ENCODE measurements around the gene VEPH1.
A peak's percentile ranks its signal among the peaks of the same experiment; 100 is the strongest.

VEPH1 gene

DNA sequence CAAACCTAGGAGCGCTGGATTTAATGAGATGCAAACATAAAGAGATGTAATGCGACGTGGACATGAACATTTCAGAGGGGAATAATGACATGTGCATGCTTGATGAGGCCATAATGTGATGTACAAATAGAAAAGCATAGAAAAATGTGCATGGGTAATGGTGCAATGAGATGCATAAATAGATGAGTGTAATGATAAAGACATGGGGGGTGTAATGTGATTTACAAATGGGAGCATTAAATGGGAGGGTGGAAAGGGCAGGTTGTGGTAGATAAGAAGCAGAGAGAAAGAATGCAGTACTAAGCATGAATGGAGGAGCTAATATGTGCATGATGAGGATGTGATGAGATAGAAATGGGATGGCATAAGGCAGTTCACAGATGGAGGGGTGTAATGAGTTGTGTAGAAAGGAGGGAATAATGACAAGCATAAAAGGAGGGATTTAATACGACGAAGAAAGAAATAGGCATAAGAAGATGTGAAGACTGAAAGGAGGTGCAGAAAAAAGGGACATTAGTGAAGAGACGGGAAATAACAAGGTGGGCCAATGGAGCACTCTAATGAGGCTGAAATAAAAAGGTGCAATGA lies 205.8 kb downstream of the VEPH1 start:
- no peak overlapping the region for H3K4me3 ChIP-seq (ENCODE audit: low read depth, low read length)

DNA sequence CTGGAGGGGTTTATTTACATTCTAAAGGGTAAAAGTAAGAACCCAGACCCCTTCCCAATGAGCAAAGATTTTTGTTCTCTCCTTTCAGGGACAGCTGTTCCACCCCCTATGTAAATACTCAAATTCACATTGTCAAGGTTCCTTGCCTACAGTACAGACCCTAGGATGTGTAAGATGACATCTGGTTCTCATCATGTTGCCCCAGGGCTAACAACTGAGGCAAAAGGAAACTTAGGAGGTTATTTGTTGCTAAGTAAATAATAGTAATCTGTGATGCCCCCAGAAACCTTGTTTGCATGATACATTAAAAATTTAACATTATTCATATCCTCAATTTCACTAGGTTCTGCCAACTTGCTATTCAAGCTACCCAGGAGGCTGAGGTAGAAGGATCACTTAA lies 208.3 kb downstream of the VEPH1 start:
- no peak for DNase-seq (ENCODE audit: low read depth)
- no peak overlapping the region for H3K4me3 ChIP-seq (ENCODE audit: low read depth, low read length)
- TF ChIP-seq, protein P1, sequence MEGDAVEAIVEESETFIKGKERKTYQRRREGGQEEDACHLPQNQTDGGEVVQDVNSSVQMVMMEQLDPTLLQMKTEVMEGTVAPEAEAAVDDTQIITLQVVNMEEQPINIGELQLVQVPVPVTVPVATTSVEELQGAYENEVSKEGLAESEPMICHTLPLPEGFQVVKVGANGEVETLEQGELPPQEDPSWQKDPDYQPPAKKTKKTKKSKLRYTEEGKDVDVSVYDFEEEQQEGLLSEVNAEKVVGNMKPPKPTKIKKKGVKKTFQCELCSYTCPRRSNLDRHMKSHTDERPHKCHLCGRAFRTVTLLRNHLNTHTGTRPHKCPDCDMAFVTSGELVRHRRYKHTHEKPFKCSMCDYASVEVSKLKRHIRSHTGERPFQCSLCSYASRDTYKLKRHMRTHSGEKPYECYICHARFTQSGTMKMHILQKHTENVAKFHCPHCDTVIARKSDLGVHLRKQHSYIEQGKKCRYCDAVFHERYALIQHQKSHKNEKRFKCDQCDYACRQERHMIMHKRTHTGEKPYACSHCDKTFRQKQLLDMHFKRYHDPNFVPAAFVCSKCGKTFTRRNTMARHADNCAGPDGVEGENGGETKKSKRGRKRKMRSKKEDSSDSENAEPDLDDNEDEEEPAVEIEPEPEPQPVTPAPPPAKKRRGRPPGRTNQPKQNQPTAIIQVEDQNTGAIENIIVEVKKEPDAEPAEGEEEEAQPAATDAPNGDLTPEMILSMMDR (conservative IDR thresholded peaks at IDR 0.05; ENCODE audit: low read depth, low read length) = no peak

More for the DNA sequence above, 205.8 kb downstream of the VEPH1 start:
- no peak for DNase-seq (ENCODE audit: low read depth)
- TF ChIP-seq, protein P1 (conservative IDR thresholded peaks at IDR 0.05; ENCODE audit: low read depth, low read length) = no peak

DNA sequence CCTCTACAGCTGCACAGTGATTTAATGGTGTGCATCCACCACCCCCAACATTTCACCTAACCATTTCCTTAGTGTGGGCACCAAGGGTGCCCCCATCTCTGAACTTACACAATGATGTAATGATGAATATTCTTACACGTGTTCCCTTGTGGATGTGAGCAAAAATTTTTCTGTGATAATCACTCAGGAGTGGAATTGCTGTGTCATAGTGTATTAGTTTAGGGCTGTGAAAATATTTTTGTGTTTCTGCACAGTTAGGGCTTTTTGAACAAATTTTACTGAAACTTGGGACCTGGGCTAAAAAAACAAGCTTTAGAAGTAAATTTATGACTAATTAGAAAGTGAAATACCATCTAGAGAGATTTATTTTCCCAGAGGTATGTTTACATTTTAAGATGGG lies 208.7 kb downstream of the VEPH1 start:
- DNase-seq (ENCODE audit: low read depth) = peak; percentile 58
- no peak overlapping the region for H3K4me3 ChIP-seq (ENCODE audit: low read depth, low read length)
- TF ChIP-seq, protein P1 (conservative IDR thresholded peaks at IDR 0.05; ENCODE audit: low read depth, low read length) = no peak

DNA sequence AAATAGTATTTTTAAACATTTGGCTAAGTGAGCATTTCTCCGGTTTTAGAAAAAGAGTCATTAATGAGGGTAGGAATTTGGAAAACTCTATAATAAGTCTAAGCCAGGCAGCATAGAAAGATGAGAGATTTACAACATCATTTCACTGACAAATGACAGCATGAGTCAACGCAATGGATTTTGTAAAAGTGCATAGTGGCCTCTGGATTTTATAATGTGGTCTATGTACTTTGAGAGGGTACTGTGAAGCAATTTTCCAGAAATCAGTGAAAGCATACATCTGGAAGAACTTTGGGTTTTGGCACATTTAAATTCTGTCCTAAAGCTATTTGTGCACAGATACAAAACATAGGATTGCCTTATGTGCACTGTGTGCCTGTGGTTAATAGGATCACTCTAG lies 212.4 kb downstream of the VEPH1 start:
- peak; percentile 89 for DNase-seq (ENCODE audit: low read depth)
- no peak overlapping the region for H3K4me3 ChIP-seq (ENCODE audit: low read depth, low read length)
- TF ChIP-seq, protein P1 (conservative IDR thresholded peaks at IDR 0.05; ENCODE audit: low read depth, low read length) = no peak

DNA sequence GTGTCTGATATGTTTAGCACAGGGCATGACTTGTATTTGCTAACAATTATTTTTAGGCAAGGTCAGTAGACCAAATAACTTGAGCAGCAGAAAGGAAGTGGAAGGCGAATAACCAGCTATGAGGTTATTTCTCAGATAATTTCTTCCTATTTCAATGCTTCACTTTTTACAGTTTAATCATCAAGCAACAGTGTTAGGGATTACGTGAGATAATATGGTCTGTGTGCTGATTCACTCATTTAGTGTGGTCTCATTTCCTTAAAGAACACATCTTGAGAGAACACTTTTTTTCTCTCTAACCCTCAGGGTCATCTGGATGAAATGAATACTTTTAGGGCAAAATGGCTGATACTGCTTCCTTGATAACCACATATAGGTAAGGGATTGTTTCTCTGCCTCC lies 217.2 kb downstream of the VEPH1 start:
- no peak overlapping the region for H3K4me3 ChIP-seq (ENCODE audit: low read depth, low read length)
- no peak for DNase-seq (ENCODE audit: low read depth)
- TF ChIP-seq, protein P1 (conservative IDR thresholded peaks at IDR 0.05; ENCODE audit: low read depth, low read length) = no peak

DNA sequence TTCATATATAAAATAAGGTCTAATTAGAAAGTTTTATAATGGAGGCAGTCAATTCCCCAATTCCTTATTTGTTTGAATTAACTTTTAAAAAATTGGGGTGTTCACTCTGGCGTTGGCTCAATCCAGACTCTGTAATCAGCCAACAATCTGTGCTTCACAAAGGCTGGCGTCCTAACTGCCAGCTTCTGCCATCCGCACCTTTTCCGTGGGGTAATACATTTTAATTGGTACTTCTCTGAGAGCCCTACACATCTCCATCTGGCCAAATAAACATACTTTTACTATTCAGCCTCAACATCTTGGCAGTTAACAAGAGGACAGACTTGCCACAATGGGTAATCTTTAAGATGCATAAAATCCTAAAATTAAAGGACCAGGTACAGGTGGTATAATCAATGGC lies 218.1 kb downstream of the VEPH1 start:
- no peak for DNase-seq (ENCODE audit: low read depth)
- TF ChIP-seq, protein P1 (conservative IDR thresholded peaks at IDR 0.05; ENCODE audit: low read depth, low read length) = no peak
- H3K4me3 ChIP-seq (ENCODE audit: low read depth, low read length) = no peak overlapping the region

DNA sequence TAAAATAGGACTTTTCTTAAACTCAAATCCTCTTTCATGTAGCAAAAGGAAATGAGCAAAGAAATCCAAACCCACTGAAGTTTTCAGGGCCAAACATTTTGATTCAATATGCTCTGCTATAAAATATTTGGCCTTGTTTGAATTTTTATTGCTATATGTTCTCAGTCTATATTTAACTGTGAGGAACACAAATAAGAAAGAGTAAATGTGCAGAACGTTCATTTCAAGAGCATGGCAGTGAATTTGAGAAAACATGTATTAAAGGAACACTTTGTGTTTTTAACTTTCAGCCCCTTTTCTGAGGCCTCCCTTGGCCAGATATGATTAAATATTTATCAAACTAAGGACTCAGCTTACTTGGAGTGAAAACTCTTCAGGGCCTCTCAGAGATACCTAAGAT lies 218.5 kb downstream of the VEPH1 start:
- H3K4me3 ChIP-seq (ENCODE audit: low read depth, low read length) = no peak overlapping the region
- TF ChIP-seq, protein P1 (conservative IDR thresholded peaks at IDR 0.05; ENCODE audit: low read depth, low read length) = no peak
- DNase-seq (ENCODE audit: low read depth) = no peak
